Ishikawa (cell line): Measurements from ENCODE around the gene ADAM33.

Experiments
- CEBPB ChIP-seq: IDR thresholded peaks from 2 replicates; pipeline ENCODE4 v1.6.1; 2012
- CREB1 ChIP-seq: IDR thresholded peaks from 2 replicates; pipeline ENCODE4 v1.6.1; 2012; ENCODE audit warnings: low read depth
- EGR1 ChIP-seq: IDR thresholded peaks from 2 replicates; pipeline ENCODE4 v1.6.1; 2012
- EP300 ChIP-seq: IDR thresholded peaks from 2 replicates; pipeline ENCODE4 v1.6.1; 2012; ENCODE audit warnings: borderline replicate concordance
- FOXM1 ChIP-seq: IDR thresholded peaks from 2 replicates; pipeline ENCODE4 v1.6.1; 2012; ENCODE audit warnings: low read depth, borderline replicate concordance
- MAX ChIP-seq: IDR thresholded peaks from 2 replicates; pipeline ENCODE4 v1.6.1; 2012
- NFIC ChIP-seq: IDR thresholded peaks from 2 replicates; pipeline ENCODE4 v1.6.1; 2012
- RAD21 ChIP-seq: IDR thresholded peaks from 2 replicates; pipeline ENCODE4 v1.6.1; 2012; ENCODE audit warnings: low read depth
- REST ChIP-seq: IDR thresholded peaks from 2 replicates; pipeline ENCODE4 v1.6.1; 2012; ENCODE audit warnings: low read depth, mild to moderate bottlenecking
- TAF1 ChIP-seq: IDR thresholded peaks from 2 replicates; pipeline ENCODE4 v1.6.1; 2012; ENCODE audit warnings: low read depth, mild to moderate bottlenecking
- TCF12 ChIP-seq: IDR thresholded peaks from 2 replicates; pipeline ENCODE4 v1.6.1; 2012; ENCODE audit warnings: low read depth
- TEAD4 ChIP-seq: IDR thresholded peaks from 2 replicates; pipeline ENCODE4 v1.6.1; 2012
- USF1 ChIP-seq: IDR thresholded peaks from 2 replicates; pipeline ENCODE4 v1.6.1; 2012
- YY1 ChIP-seq: IDR thresholded peaks from 2 replicates; pipeline ENCODE4 v1.6.1; 2012; ENCODE audit warnings: low read depth
- ZBTB7A ChIP-seq: IDR thresholded peaks from 2 replicates; pipeline ENCODE4 v1.6.1; 2012; ENCODE audit warnings: low read depth

The ADAM33 gene

GRCh38 chr20:3702611-3703391, 21.0 kb upstream of the ADAM33 start:
- no peak for TF ChIP-seq TAF1
- no peak for TF ChIP-seq USF1
- no peak for TF ChIP-seq EP300
- TF ChIP-seq NFIC, result no peak
- no peak for TF ChIP-seq FOXM1
- TF ChIP-seq REST, result no peak
- TF ChIP-seq TCF12, result no peak
- TF ChIP-seq YY1, result no peak
- no peak for TF ChIP-seq RAD21
- TF ChIP-seq EGR1, result no peak

- no peak for TF ChIP-seq FOXM1
- TF ChIP-seq MAX, result no peak
- TF ChIP-seq TAF1, result no peak
- TF ChIP-seq TEAD4, result no peak
- TF ChIP-seq USF1, result no peak
- TF ChIP-seq YY1, result no peak
- no peak for TF ChIP-seq CREB1
- no peak for TF ChIP-seq TCF12
Measured at GRCh38 chr20:3701061-3701998, 19.5 kb upstream of the ADAM33 start.

- no peak for TF ChIP-seq TEAD4
- no peak for TF ChIP-seq ZBTB7A
- no peak for TF ChIP-seq USF1
- TF ChIP-seq MAX, result no peak
- TF ChIP-seq TAF1, result no peak
- TF ChIP-seq REST, result no peak
- TF ChIP-seq EP300, result no peak
- no peak for TF ChIP-seq NFIC
- TF ChIP-seq YY1, result no peak
- no peak for TF ChIP-seq FOXM1
Measured at GRCh38 chr20:3699037-3699436, 17.2 kb upstream of the ADAM33 start.

GRCh38 chr20:3698591-3699001, 16.8 kb upstream of the ADAM33 start:
- no peak for TF ChIP-seq TCF12
- TF ChIP-seq TEAD4, result no peak
- no peak for TF ChIP-seq REST
- no peak for TF ChIP-seq USF1
- no peak for TF ChIP-seq EGR1
- TF ChIP-seq CREB1, result no peak
- TF ChIP-seq CEBPB, result no peak
- no peak for TF ChIP-seq MAX
- TF ChIP-seq EP300, result no peak
- no peak for TF ChIP-seq YY1
- TF ChIP-seq TAF1, result no peak
- TF ChIP-seq NFIC, result no peak
- TF ChIP-seq FOXM1, result no peak
- no peak for TF ChIP-seq RAD21
- TF ChIP-seq ZBTB7A, result no peak
